Neural progenitor cell (in vitro differentiated cells): Measurements from ENCODE around the gene LPP. TPM values are rescaled to one million over a fixed set of nuclear protein-coding genes. Genes with fewer than 3 reads are reported as not detected.

Source experiments
- DNase-seq: peaks from one replicate; pipeline ENCODE4 v3.0.0-alpha.2; 2016; ENCODE audit warnings: low spot score
- H2AFZ ChIP-seq: fragments of 200-600 bp; sonication (generic); replicated peaks from 2 replicates; pipeline ENCODE4 v1.6.1; 2016; ENCODE audit warnings: antibody characterized with exemption
- H3F3A ChIP-seq: fragments of 200-600 bp; sonication (generic); 2 replicates; pipeline ENCODE4 v1.6.1; 2016; ENCODE audit warnings: antibody characterized with exemption, low read depth
- H3K27ac ChIP-seq: fragments of 200-600 bp; sonication (generic); 2 replicates; pipeline ENCODE4 v1.5.1; 2016; ENCODE audit warnings: mild to moderate bottlenecking
- H3K27me3 ChIP-seq: fragments of 200-600 bp; sonication (generic); 2 replicates; pipeline ENCODE4 v1.6.1; 2016; ENCODE audit warnings: mild to moderate bottlenecking, moderate library complexity
- H3K36me3 ChIP-seq: fragments of 200-600 bp; sonication (generic); 2 replicates; pipeline ENCODE4 v1.5.1; 2016
- H3K4me1 ChIP-seq: fragments of 200-600 bp; sonication (generic); 2 replicates; pipeline ENCODE4 v1.6.1; 2016; ENCODE audit warnings: mixed run types
- H3K4me2 ChIP-seq: fragments of 200-600 bp; sonication (generic); 2 replicates; pipeline ENCODE4 v1.6.1; 2016
- H3K4me3 ChIP-seq: fragments of 200-600 bp; sonication (generic); 2 replicates; pipeline ENCODE4 v1.5.1; 2016
- H3K79me2 ChIP-seq: fragments of 200-600 bp; sonication (generic); 2 replicates; pipeline ENCODE4 v1.6.1; 2016; ENCODE audit warnings: low read depth
- H3K9ac ChIP-seq: fragments of 200-600 bp; sonication (generic); 2 replicates; pipeline ENCODE4 v1.6.1; 2016
- H3K9me3 ChIP-seq: fragments of 200-600 bp; sonication (generic); 2 replicates; pipeline ENCODE4 v1.5.1; 2016; ENCODE audit warnings: low read depth
- H4K20me1 ChIP-seq: fragments of 200-600 bp; sonication (generic); 2 replicates; pipeline ENCODE4 v1.6.1; 2016; ENCODE audit warnings: low read depth
- H3K27ac Mint-ChIP-seq: 3 replicates; pipeline ENCODE4 v1.8.0; 2021; ENCODE audit warnings: mixed read lengths
- H3K27me3 Mint-ChIP-seq: 2 replicates; pipeline ENCODE4 v1.8.0; 2022; ENCODE audit warnings: low read depth, mild to moderate bottlenecking, inconsistent platforms, moderate library complexity, mixed read lengths; ENCODE audit not compliant: insufficient read depth
- H3K36me3 Mint-ChIP-seq: 3 replicates; pipeline ENCODE4 v1.8.0; 2021; ENCODE audit warnings: mixed read lengths
- H3K4me1 Mint-ChIP-seq: 3 replicates; pipeline ENCODE4 v1.8.0; 2021; ENCODE audit warnings: mixed read lengths
- H3K4me3 Mint-ChIP-seq: 3 replicates; pipeline ENCODE4 v1.8.0; 2021; ENCODE audit warnings: mild to moderate bottlenecking, moderate library complexity, mixed read lengths
- H3K9me3 Mint-ChIP-seq: 3 replicates; pipeline ENCODE4 v1.8.0; 2020; ENCODE audit warnings: mixed read lengths
- CTCF ChIP-seq: fragments of 200-600 bp; sonication (generic); IDR thresholded peaks from 2 replicates; pipeline ENCODE4 v1.5.1; 2017; ENCODE audit warnings: antibody characterized with exemption, mild to moderate bottlenecking
- EZH2 ChIP-seq: fragments of 200-600 bp; sonication (generic); IDR thresholded peaks from 2 replicates; pipeline ENCODE4 v1.6.1; 2017; ENCODE audit warnings: antibody characterized with exemption, mild to moderate bottlenecking, moderate library complexity
- EZH2phosphoT487 ChIP-seq: fragments of 200-600 bp; sonication (generic); IDR thresholded peaks from 2 replicates; pipeline ENCODE4 v1.6.1; 2017; ENCODE audit warnings: antibody characterized with exemption
- total RNA-seq: library from RNA; depleted of rRNA; stranded (reverse); fragments of >200 nt; gene quantifications from 2 replicates; pipeline ENCODE4 v1.2.3, GENCODE V29; 2015; ENCODE audit warnings: low replicate concordance

LPP gene
- total RNA-seq, 1 donor from 2014 or later, result 18.9 TPM

GRCh38 chr3:188353426-188353825 is 199.5 kb downstream of the LPP start:
- H3K9me3 Mint-ChIP-seq, result no peaks in the 10 kb centered on the region
- H3K9me3 ChIP-seq, result no peaks in the 10 kb centered on the region
- no peaks in the 10 kb centered on the region for H4K20me1 ChIP-seq
- H3K4me3 Mint-ChIP-seq, result no peak overlapping the region
- H3F3A ChIP-seq, result no peaks in the 10 kb centered on the region
- no peaks in the 10 kb centered on the region for H3K4me1 ChIP-seq
- no peak for DNase-seq
- no peak overlapping the region for H3K4me3 ChIP-seq
- no peak overlapping the region for H3K27ac ChIP-seq
- H3K4me1 Mint-ChIP-seq, result peaks cover 21% of the 10 kb centered on the region
- TF ChIP-seq CTCF (no peak), EZH2 (no peak)
- no peak overlapping the region for H3K9ac ChIP-seq
- no peak overlapping the region for H2AFZ ChIP-seq
- no peak overlapping the region for H3K4me2 ChIP-seq
- peaks cover 2% of the 10 kb centered on the region for H3K36me3 Mint-ChIP-seq
- no peaks in the 10 kb centered on the region for H3K27me3 ChIP-seq
- H3K36me3 ChIP-seq, result no peaks in the 10 kb centered on the region
- H3K27ac Mint-ChIP-seq, result no peak overlapping the region
- H3K79me2 ChIP-seq, result no peaks in the 10 kb centered on the region
- H3K27me3 Mint-ChIP-seq, result peaks cover 2% of the 10 kb centered on the region

GRCh38 chr3:188358787-188359493 is 205.0 kb downstream of the LPP start:
- Histone ChIP-seq H3K27me3 (no peaks in the 10 kb centered on the region), H3K9me3 (no peaks in the 10 kb centered on the region), H3K27ac (no peak overlapping the region), H3K9ac (no peak overlapping the region), H3K79me2 (no peaks in the 10 kb centered on the region), H3K4me2 (no peak overlapping the region), H2AFZ (no peak overlapping the region), H3K4me3 (no peak overlapping the region), H4K20me1 (no peaks in the 10 kb centered on the region), H3K4me1 (peaks cover 8% of the 10 kb centered on the region), H3F3A (no peaks in the 10 kb centered on the region), H3K36me3 (no peaks in the 10 kb centered on the region)
- no peaks in the 10 kb centered on the region for H3K27me3 Mint-ChIP-seq
- no peak overlapping the region for H3K4me3 Mint-ChIP-seq
- H3K4me1 Mint-ChIP-seq, result peaks cover 24% of the 10 kb centered on the region
- H3K36me3 Mint-ChIP-seq, result peaks cover 8% of the 10 kb centered on the region
- no peak for TF ChIP-seq CTCF
- no peak for TF ChIP-seq EZH2
- TF ChIP-seq EZH2phosphoT487, result no peak
- H3K27ac Mint-ChIP-seq, result no peak overlapping the region
- no peaks in the 10 kb centered on the region for H3K9me3 Mint-ChIP-seq
- DNase-seq, result no peak

- Mint-ChIP-seq H3K27me3 (no peaks in the 10 kb centered on the region), H3K9me3 (no peaks in the 10 kb centered on the region), H3K4me3 (no peak overlapping the region), H3K4me1 (peaks cover 32% of the 10 kb centered on the region), H3K36me3 (peaks cover 7% of the 10 kb centered on the region), H3K27ac (no peak overlapping the region)
- H3K79me2 ChIP-seq, result no peaks in the 10 kb centered on the region
- H3K4me1 ChIP-seq, result peaks cover 8% of the 10 kb centered on the region
- H3K4me3 ChIP-seq, result no peak overlapping the region
- H4K20me1 ChIP-seq, result no peaks in the 10 kb centered on the region
- no peaks in the 10 kb centered on the region for H3K27me3 ChIP-seq
- DNase-seq, result no peak
- H3K9ac ChIP-seq, result no peak overlapping the region
- no peaks in the 10 kb centered on the region for H3K36me3 ChIP-seq
- no peak overlapping the region for H3K4me2 ChIP-seq
- no peaks in the 10 kb centered on the region for H3F3A ChIP-seq
- H2AFZ ChIP-seq, result no peak overlapping the region
- no peaks in the 10 kb centered on the region for H3K9me3 ChIP-seq
- no peak for TF ChIP-seq EZH2phosphoT487
- TF ChIP-seq EZH2, result no peak
- no peak for TF ChIP-seq CTCF
- no peak overlapping the region for H3K27ac ChIP-seq
These were observed 206.5 kb downstream of the LPP start for GRCh38 chr3:188360364-188360881.
